HepG2 (cell line): Measurements from ENCODE around the gene NRG3. TPM values are rescaled to one million over a fixed set of nuclear protein-coding genes. Genes with fewer than 3 reads are reported as not detected.

Experiments
- ATAC-seq: fragments of 200-7000 bp; cut with Tn5 transposase; 3 replicates; pipeline ENCODE4 v1.9.1; 2020; ENCODE audit warnings: mild to moderate bottlenecking, moderate library complexity
- BruUV-seq: library from RNA; stranded (reverse); fragments of 400-500 nt; replicated peaks from 2 replicates; lab custom pipeline; 2021; lab: Mats Ljungman, UMichigan
- CTCF ChIA-PET: fragments of 300-600 bp; formaldehyde crosslinking; extraction: SDS; loops from one replicate; lab custom pipeline; 2021; ENCODE audit warnings: low total read pairs, inconsistent platforms, low intra/inter-chr PET ratio; lab: Yijun Ruan, JAX
- POLR2A ChIA-PET: fragments of 350-600 bp; sonication (Branson Sonifier 250); formaldehyde crosslinking; loops from one replicate; lab custom pipeline; 2020; ENCODE audit warnings: antibody characterized with exemption, inconsistent platforms; lab: Yijun Ruan, JAX
- DNase-seq: peaks from one replicate; pipeline ENCODE4 v3.0.0-alpha.2; 2015; ENCODE audit warnings: low spot score
- FAIRE-seq: peaks from 3 replicates; lab custom pipeline; 2011; peaks lifted over from hg19 to GRCh38; lab: Jason Lieb, UNC
- H2AFZ ChIP-seq: one replicate; pipeline ENCODE4 v1.6.1; 2011; ENCODE audit warnings: low read length, inconsistent platforms
- H3K27ac ChIP-seq: fragments of 300-600 bp; 3 replicates; pipeline ENCODE4 v1.8.0; 2011; ENCODE audit warnings: mixed run types, mild to moderate bottlenecking, mixed read lengths, low read length, inconsistent platforms; ENCODE audit not compliant: insufficient read depth; ENCODE audit errors: extremely low read length
- H3K27me3 ChIP-seq, 2 experiments: fragments of 200-600 bp in 1 of 2; 2 replicates in 1 of 2; 3 replicates in 1 of 2; pipeline versions ENCODE4 v1.6.0 to v1.8.0; 2011; ENCODE audit warnings: low read length in 2 of 2, mild to moderate bottlenecking in 2 of 2, moderate library complexity in 2 of 2, inconsistent platforms in 1 of 2; ENCODE audit not compliant: insufficient read depth in 2 of 2, control insufficient read depth in 1 of 2
- H3K36me3 ChIP-seq, 2 experiments: fragments of 200-600 bp in 1 of 2; replicated peaks in 1 of 2; 2 replicates in 1 of 2; 3 replicates in 1 of 2; pipeline versions ENCODE4 v1.5.1 to v1.8.0; 2011; ENCODE audit warnings: low read length in 2 of 2, inconsistent platforms in 1 of 2; ENCODE audit not compliant: insufficient read depth in 2 of 2, control insufficient read depth in 1 of 2
- H3K4me1 ChIP-seq: 2 replicates; pipeline ENCODE4 v1.5.1; 2012; ENCODE audit warnings: low read length, inconsistent platforms; ENCODE audit not compliant: insufficient read depth
- H3K4me2 ChIP-seq: 2 replicates; pipeline ENCODE4 v1.6.0; 2011; ENCODE audit warnings: low read depth, low read length, inconsistent platforms
- H3K4me3 ChIP-seq, 3 experiments: fragments of 200-600 bp in 1 of 3; sonication (generic), shearing (Covaris generic) in 1 of 3; replicated peaks in 1 of 3; 2 replicates each; pipeline ENCODE4 v1.5.1; 2011 to 2016; ENCODE audit warnings: low read length in 3 of 3, inconsistent platforms in 2 of 3, low read depth in 2 of 3, mild to moderate bottlenecking in 2 of 3, control low read depth in 1 of 3, mixed read lengths in 1 of 3; ENCODE audit not compliant: insufficient read depth in 1 of 3
- H3K79me2 ChIP-seq: one replicate; pipeline ENCODE4 v1.6.1; 2011; ENCODE audit warnings: low read length, inconsistent platforms; ENCODE audit not compliant: insufficient read depth
- H3K9ac ChIP-seq: 2 replicates; pipeline ENCODE4 v1.6.0; 2011; ENCODE audit warnings: mild to moderate bottlenecking, low read depth, low read length, inconsistent platforms; ENCODE audit not compliant: insufficient read depth
- H3K9me3 ChIP-seq: 2 replicates; pipeline ENCODE4 v1.5.1; 2012; ENCODE audit warnings: mild to moderate bottlenecking, low read length
- H4K20me1 ChIP-seq: 2 replicates; pipeline ENCODE4 v1.6.0; 2011; ENCODE audit warnings: inconsistent platforms, mild to moderate bottlenecking, low read length, moderate library complexity; ENCODE audit not compliant: insufficient read depth
- CENPT ChIP-seq: sonication (generic); formaldehyde crosslinking; IDR thresholded peaks from 2 replicates; pipeline ENCODE4 v1.8.0; 2022; ENCODE audit warnings: low read depth, mild to moderate bottlenecking, moderate library complexity, missing genetic modification reagents
- EZH2 ChIP-seq: conservative IDR thresholded peaks from 2 replicates; pipeline ENCODE4 v1.6.1; 2012; ENCODE audit warnings: mild to moderate bottlenecking, low read depth, low read length, moderate library complexity
- JUN ChIP-seq: sonication (generic); formaldehyde crosslinking; IDR thresholded peaks from 2 replicates; pipeline ENCODE4 v1.4.0; 2020; ENCODE audit warnings: mild to moderate bottlenecking, missing genetic modification reagents
- PLSCR1 ChIP-seq: sonication (generic); formaldehyde crosslinking; IDR thresholded peaks from 2 replicates; pipeline ENCODE4 v1.5.0; 2020; ENCODE audit warnings: missing genetic modification reagents, mild to moderate bottlenecking, borderline replicate concordance
- ZBTB40 ChIP-seq, 2 experiments: fragments of 450-650 bp in 1 of 2; sonication (generic) in 1 of 2; formaldehyde crosslinking in 1 of 2; IDR thresholded peaks; 2 replicates each; pipeline versions ENCODE4 v1.6.1 to v1.8.0; 2016 to 2022; ENCODE audit warnings: antibody characterized with exemption in 1 of 2, mild to moderate bottlenecking in 1 of 2, missing genetic modification reagents in 1 of 2
- ZFAT ChIP-seq: sonication (generic); formaldehyde crosslinking; conservative IDR thresholded peaks from 2 replicates; pipeline ENCODE4 v1.8.1; 2023; ENCODE audit warnings: missing genetic modification reagents, inconsistent platforms
- ZNF354B ChIP-seq: sonication (generic); formaldehyde crosslinking; IDR thresholded peaks from 2 replicates; pipeline ENCODE4 v1.8.0; 2022; ENCODE audit warnings: mild to moderate bottlenecking, missing genetic modification reagents
- ZNF446 ChIP-seq: sonication (generic); formaldehyde crosslinking; IDR thresholded peaks from 2 replicates; pipeline ENCODE4 v1.5.0; 2020; ENCODE audit warnings: mild to moderate bottlenecking, missing genetic modification reagents
- ZNF557 ChIP-seq: sonication (generic); formaldehyde crosslinking; IDR thresholded peaks from 2 replicates; pipeline ENCODE4 v1.4.0; 2020; ENCODE audit warnings: missing genetic modification reagents
- ZNF7 ChIP-seq: IDR thresholded peaks from 2 replicates; pipeline ENCODE4 v1.6.1; 2016; ENCODE audit warnings: missing biosample characterization, missing genetic modification reagents
- WGBS: methylation state at CpG from one replicate; pipeline ENCODE4 v1.1.6; 2017; ENCODE audit warnings: low lambda C conversion rate; 5-methylcytosine and 5-hydroxymethylcytosine counted together
- in situ Hi-C: cut with HindIII; loops from 2 replicates; pipeline ENCODE4 v1.10.0; 2017; ENCODE audit warnings: low pct_unique_long_range_greater_than_20kb; ENCODE audit not compliant: extremely low pct_ligation_motif_present
- intact Hi-C: fragments of 100-400 bp; cut with micrococcal nuclease; formaldehyde crosslinking; loops from one replicate; pipeline ENCODE4 v1.10.0; 2022; ENCODE audit not compliant: unreplicated experiment
- polyA plus RNA-seq, 8 experiments: library from polyadenylated mRNA; depleted of rRNA in 3 of 8; stranded (reverse) in 7 of 8; unstranded in 1 of 8; fragments of >200 nt; fragmentation: Illumina TruSeq in 4 of 8; extraction: Trizol in 4 of 8; gene quantifications; 2 replicates each; pipeline versions ENCODE4 v1.2.1 to v1.2.3, GENCODE V29; 2011 to 2016; ENCODE audit warnings: low read depth in 4 of 8, missing spikeins in 1 of 8, mixed read lengths in 1 of 8; ENCODE audit not compliant: insufficient read depth in 1 of 8
- total RNA-seq, 5 experiments: library from RNA; depleted of rRNA; stranded (reverse); fragments of >200 nt; fragmentation: Illumina TruSeq; extraction: Trizol; gene quantifications; 2 replicates each; pipeline ENCODE4 v1.2.3, GENCODE V29; 2016; ENCODE audit warnings: low read depth in 1 of 5

Gene NRG3
- total and polyA plus RNA-seq, 2 of the 13 experiments (the other 11 are each of a cell fraction or from before 2014, with no cell fraction given) = not detected

GRCh38 chr10:81903472-81903871 is 28.5 kb downstream of the NRG3 start (continued):
- no peak for TF ChIP-seq ZBTB40 (IDR thresholded peaks at IDR 0.05)
- TF ChIP-seq ZBTB40 (CRISPR knock-in tag; IDR thresholded peaks at IDR 0.05) = no peak
- no peak for TF ChIP-seq ZNF7 (CRISPR knock-in tag)
- TF ChIP-seq JUN = no peak

- TF ChIP-seq ZNF557 (CRISPR knock-in tag) = no peak
- TF ChIP-seq PLSCR1 = no peak
- no peak for TF ChIP-seq ZNF446 (CRISPR knock-in tag)
- no peak for TF ChIP-seq ZNF354B
- TF ChIP-seq EZH2 = no peak
- no peak for TF ChIP-seq CENPT
- no peak for TF ChIP-seq ZFAT (CRISPR knock-in tag)
- no peak overlapping the region for H3K4me2 ChIP-seq
- H4K20me1 ChIP-seq = no peaks in the 10 kb centered on the region
- in situ Hi-C loops (no loop called here), intact Hi-C loops (no loop called here)
- H3K4me1 ChIP-seq = no peaks in the 10 kb centered on the region
- peaks cover 28% of the 10 kb centered on the region for H3K9me3 ChIP-seq
- H3K27me3 ChIP-seq = no peaks in the 10 kb centered on the region; a peak in 1 of 5 replicates
- 6% methylated on average over 4 of the region's 4 CpGs for WGBS
- no peak overlapping the region for H3K4me3 ChIP-seq
- ATAC-seq = no peak
- FAIRE-seq = no peak
- POLR2A ChIA-PET = no interaction called here
- no peaks in the 10 kb centered on the region for H3K36me3 ChIP-seq
- H2AFZ ChIP-seq = no peak overlapping the region
- no peaks in the 10 kb centered on the region for H3K79me2 ChIP-seq
- no peak overlapping the region for H3K9ac ChIP-seq
- CTCF ChIA-PET = no interaction called here
- DNase-seq = no peak
- H3K27ac ChIP-seq = no peak overlapping the region
- no TSS peak for BruUV-seq
Observed at GRCh38 chr10:81905161-81905560, 30.2 kb downstream of the NRG3 start.
